HG03575 (cell line): ENCODE data around the gene SDR42E1.

ENCODE experiments used
- ATAC-seq: cut with Tn5 transposase; IDR thresholded peaks from one replicate; pipeline ENCODE4 v1.9.1; 2021; ENCODE audit not compliant: unreplicated experiment, insufficient number of reproducible peaks, low FRiP score; ENCODE audit errors: extremely low read depth

SDR42E1 gene

DNA sequence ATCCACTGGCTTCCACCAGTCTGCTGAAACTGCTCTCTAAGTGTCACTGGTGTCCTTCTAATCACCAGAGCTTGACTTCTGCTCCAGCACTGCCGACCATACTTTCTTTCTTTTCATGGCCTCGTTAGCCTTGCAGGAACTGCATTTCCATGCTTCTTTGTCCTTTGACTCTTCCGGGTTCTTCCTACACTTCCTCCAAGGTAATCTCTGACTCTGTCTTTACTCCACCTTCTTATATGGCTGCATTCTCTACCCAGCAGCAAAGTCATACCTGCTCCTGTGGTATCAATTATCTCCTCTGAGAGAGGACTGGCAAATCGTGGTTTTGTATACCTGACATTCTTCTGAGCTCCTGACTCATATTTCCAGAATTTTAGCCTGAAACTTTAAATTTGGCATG is 30.3 kb upstream of the SDR42E1 start:
- ATAC-seq: no peak

DNA sequence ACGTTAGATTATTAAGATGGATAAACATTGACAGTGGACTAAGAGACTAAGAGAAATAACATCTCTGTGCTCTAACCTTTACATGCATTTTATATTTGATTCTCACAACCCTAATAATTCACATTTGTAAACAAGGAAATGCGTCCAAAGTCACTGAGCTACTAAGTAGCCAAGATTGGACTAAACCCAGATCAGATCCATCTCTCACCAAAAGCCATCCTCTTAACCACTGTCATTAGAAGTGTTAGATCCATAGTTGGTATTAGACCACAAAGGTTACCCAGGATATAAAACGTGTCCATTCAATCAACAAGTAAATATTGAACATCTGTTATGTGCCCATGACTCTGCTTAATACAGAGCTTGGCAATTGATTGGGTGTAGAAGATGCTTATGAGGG is 29.0 kb upstream of the SDR42E1 start:
- no peak for ATAC-seq

DNA sequence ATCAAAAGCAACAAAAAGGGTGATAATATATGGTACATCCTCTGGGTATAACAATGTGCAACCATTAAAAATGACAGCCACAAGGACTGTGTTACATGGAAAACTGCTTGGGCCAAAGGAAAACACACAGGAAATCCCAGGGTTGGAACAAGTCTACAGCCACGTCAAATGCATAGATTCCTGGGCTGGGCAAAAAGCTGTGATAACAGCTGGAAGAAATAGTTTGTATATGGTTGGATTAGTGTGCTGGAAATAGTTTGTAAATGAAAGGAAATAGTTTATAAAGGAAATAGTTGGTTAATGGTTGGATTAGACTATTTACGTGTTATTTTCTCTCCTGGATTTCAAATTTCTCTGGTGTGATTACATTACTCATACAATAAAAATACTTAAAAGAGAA is 26.4 kb upstream of the SDR42E1 start:
- ATAC-seq: no peak

DNA sequence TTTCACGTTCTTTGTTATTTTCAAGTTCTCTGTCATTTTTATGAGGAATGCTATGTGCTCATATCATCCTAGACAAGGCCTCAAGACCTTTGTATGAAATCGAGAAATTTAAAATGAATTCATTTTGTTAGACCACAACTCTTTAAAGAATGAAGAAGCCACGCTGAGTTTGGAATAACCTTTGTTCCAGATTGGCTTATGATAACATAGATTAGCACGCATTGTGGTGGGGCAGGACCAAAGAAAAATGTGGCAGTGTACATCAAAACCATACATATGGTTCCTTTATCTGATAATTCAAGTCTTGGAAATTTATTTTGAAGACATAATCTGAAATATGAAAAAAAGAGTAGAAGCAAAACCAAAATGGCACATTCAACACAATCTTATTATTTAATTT is 26.0 kb upstream of the SDR42E1 start:
- ATAC-seq: no peak

DNA sequence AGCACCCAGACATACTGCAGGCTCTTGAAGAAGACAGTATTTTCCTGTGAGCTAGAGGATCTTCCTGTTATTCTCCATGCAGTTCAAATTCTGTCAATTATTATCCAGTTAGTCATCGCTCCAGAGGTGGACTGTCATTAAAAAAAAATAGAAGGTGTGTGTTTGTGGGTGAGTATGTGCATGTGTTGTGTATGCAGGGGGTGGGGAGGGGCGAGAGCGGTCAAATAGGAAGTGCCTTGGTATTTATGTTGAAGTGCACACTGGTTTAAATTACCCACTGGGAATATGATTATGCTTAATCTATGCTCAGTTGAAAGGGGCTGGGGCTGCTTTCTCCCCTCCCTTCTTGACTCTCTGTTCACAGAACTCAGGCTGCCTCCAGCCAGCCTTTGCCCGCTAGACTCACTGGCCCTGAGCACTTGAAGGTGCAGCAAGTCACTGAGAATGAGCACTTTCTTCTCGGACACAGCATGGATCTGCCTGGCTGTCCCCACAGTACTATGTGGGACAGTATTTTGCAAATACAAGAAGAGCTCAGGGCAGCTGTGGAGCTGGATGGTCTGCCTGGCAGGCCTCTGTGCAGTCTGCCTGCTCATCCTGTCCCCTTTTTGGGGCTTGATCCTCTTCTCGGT is 23.8 kb upstream of the SDR42E1 start, which contains the start of gene HSD17B2:
Gene HSD17B2, plus strand, starts transcription at position 273 of the 632 bp plus-strand sequence. Its CDS starts 172 bp downstream, at position 445.
- no peak for ATAC-seq

DNA sequence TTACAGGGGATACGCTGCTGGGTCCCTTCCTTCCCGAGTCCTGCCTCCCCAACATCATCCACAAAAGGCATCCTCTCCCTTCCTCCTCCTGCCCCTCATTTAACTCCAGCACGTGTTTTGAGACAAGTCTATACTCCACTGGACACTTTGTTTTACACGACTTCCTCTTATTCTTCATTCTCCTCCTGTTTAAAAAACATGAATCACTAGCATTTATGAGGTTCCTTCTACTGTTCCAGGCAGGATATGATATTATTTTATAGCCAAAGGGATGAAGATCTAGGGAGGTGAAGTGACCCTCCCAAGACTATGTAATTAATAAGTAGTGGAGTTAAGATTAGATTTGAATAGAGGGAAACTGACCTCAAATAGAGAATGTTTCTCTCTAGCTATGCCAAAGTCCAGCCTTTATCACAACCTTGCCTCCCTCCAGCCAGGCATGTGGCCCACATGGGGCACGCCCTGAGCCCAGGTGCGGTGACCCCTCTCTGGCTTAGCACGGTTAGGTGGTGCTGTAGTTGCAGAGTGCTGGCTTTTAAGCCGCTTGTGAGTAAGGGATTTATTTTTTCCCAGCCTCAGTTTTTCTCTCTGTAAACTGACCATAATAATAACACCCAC is 22.5 kb upstream of the SDR42E1 start:
- no peak for ATAC-seq

DNA sequence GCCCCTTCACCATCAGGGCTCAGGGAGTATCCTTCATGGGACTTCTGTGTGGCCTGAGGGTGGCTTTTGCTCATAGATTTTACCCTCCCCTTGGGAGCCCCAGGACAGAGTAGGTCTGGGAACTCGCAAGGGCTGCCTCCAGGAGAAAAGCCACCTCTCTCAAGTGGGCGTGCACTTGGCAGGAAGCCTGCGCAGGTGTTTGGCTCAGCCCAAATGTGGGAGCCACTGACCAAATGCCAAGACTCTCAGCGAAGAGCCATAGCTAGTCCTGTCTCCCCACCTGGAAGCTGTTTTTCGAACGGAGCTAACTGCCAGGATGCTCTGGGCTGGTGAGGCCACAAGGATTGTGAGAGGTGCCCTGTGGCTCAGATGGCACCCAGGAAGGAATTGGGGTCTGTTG is 21.7 kb upstream of the SDR42E1 start:
- no peak for ATAC-seq

DNA sequence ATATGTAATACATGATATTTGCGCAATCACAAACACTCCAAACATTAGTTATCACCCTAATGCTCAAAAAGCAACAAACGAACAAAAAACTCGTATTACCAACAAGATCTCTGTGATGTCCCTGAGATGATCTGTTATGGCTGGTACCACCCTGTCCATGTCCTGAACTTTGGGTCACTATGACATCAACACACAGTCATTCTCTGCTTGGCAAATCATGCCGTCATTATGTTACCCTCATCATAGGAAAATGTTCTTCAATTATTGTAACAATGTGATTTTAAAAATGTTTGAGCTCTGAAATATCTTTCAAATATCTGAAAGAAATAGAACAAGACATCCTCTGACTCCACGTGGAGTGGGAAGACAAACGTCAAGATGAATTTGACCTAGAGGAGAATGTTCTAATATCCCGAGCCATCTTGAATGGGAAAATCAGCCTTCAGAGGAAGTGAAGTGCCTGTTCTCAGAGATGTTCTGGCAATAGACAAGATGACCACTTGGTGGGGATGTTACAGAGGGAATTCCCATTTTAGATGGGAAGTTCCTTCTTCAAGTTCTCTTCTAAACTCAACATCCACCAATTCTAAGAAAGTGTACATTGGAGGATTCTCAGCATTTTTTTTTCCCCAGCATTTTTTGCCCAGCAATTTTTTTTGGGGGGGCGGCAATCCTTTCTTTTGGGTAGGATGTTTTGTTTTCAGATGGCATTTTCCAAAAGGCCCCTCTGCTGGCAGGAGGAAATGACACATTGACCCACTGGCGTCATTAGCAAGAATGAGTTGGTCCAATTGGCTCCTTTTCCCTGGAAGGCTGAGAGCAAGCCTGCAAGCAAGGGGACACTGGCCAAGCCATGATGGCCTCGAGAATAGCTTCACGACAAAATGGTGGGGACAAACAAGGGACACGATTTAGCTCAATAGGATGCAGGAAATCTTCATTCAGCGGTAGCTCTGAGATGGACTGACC is 20.1 kb upstream of the SDR42E1 start:
- ATAC-seq: no peak

DNA sequence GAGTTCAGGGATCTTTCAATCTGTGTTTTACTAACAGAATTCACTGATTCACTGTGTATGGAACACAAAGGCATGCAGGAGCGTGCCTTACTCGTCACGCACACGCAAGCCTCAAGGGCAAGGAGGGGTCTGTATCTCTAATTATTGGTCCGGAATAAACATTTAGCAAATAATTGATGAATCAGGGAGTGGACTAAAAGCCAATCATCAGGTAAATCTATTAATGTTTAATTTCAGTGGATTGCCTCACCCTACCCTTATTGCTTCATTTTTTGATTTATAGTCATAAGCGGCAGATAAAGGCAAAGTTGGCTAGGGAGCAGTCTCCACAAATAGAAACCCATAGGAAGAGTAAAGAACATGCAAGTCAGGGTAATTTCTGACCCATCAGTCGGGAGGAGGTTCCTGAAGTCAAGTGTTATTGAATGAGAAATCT is 16.4 kb upstream of the SDR42E1 start:
- no peak for ATAC-seq

DNA sequence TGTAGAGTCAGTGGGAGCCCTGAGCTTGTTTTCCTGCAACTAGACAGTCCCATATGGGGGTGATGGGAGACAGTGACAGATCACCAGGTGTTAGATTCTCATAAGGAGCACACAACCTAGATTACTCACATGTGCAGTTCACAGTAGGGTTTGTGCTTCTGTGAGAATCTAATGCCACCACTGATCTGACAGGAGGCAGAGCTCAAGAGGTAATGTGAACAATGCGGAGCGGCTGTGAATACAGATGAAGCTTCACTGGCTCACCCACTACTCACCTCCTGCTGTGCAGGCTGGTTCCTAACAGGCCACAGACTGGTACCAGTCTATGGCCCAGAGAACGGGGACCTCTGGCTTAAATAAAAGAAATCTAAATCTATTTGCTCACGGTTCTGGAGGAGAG is 13.6 kb upstream of the SDR42E1 start:
- no peak for ATAC-seq

DNA sequence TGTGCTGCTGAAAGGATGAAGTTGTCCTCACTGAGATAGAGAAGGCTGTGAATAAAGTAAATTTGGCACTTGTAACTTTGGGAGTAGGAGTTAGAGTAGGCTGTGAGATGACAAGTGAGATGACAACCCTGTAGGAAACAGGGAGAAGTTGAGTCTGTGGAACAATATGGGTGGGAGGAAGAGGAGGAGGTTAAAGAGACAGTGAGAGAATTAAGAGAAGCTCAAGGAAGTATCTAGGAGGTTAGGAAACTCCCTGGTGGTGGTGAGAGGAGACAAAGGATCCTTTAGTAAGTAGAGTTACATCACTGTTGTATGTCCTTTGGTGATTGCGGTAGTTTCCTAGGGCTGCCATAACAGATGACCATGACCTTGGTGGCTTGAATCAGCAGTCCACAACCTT is 13.0 kb upstream of the SDR42E1 start:
- ATAC-seq: no peak

DNA sequence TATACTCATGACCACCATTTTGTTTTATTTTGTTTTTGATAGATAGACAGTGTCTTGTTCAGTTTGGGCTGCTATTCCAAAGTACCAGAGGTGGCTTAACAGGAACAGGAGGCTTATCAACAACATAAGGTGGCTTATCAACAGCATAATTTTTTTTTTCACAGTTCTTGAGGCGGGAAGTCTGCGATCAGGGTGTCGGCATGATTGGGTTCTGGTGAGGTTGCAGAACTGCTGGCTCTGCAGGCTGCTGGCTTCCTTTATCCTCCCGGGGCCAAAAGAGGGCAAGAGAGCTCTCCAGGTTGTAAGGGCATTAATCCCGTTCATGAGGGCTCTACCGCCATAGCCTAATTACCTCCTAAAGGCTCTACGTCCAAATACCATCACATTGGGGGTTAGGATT is 11.9 kb upstream of the SDR42E1 start:
- no peak for ATAC-seq

DNA sequence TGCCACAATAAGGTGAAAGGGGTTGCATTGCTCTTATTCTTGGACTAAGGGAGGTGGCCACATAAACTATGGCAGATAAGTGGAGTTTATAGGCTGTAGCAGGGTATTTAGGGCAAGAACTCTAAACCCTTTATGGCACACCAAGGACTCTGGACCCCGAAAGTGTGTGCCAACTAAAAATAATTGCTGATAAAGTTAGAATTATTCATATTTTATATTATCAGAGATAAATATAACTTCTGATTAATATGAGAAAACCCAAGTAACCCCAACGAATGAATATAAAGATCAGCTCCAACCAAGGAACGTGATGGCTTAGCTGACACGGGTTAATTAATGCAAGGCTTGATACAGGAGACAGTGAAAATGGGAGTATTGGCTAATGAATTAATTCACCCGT is 8.8 kb upstream of the SDR42E1 start:
- ATAC-seq: no peak

DNA sequence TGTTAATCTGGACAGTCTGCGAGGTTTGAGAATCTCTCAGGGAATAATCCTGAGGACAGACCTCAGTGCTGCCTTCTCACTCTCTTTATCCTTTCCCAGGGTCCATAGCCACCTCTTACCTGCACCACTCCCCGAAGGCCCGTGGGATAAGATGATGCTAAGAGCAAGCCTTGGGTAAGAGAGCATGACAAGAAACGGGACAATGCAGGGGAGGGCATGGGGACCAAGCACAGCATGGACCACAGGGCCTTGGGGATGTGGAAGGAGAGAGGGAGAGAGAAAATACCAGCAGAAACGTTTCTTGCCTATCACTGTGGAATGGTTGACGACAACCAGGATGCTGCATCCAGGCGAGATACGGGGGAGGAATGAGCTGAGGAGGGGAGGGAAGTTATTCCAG is 8.3 kb upstream of the SDR42E1 start:
- no peak for ATAC-seq

DNA sequence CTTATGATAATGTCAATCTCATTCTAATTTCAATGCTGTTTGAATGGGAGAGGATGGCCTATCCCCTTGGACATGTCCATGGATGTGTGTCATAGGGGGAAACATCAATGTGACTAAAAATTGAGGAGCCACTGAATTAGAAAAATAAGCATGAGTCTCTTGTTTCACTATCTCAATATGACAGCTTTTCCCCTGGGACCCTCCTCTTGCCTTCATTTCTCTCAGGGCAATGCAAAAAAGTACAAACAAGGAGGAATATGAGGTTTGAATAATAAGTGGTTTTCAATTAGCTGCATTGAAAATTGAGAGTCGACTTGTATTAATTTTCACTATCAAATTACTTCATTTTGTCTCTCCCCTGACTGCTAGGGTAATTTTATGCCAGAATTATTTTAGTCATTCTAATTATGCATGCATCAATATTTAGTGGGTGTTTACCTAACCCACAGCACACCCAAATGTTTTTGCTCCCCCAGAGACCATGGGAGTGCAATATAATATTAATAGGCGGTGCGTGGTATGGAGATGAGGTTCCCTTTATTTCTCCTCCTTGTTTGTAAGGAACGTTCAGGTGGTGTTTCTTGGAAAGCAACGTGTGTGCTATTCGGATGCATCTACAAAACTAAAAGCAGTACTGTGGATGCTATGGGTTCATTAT is 6.8 kb upstream of the SDR42E1 start:
- no peak for ATAC-seq

DNA sequence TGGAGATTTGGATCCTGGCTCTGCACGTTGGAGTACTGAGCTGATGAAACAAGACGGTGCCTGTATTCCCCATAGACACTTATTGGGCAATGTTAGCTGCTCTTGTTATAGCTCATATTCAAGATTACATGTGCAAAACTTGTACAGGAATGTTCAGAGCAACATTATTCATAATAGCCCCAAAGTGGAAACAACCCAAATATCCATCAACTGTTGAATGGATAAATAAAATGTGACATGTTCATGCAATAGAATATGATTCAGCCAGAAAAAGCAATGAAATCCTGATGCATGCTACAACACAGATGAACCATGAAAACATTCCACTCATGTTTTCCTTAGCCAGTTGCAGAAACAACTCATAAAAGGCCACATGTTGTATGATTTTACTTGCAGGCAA is 5.7 kb upstream of the SDR42E1 start:
- no peak for ATAC-seq

DNA sequence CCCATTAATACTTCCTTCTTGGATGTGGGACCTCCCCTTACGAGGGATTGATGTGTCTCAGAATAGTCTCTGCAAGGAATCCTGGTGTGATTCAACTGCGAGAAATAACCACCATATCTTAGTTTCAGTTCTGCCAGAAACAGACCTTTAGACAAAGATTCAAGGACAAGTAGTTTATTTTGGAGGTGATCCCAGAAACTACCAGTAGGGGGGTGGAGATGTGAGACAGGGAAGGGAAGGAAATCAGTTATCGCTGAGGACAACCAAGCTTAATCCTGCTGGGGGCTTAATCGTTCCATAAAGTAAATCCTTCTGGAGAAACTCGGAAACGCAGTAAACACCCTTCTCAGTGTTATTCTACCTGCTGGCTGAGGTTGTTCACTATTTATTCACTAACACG is 5.0 kb upstream of the SDR42E1 start:
- ATAC-seq: no peak

DNA sequence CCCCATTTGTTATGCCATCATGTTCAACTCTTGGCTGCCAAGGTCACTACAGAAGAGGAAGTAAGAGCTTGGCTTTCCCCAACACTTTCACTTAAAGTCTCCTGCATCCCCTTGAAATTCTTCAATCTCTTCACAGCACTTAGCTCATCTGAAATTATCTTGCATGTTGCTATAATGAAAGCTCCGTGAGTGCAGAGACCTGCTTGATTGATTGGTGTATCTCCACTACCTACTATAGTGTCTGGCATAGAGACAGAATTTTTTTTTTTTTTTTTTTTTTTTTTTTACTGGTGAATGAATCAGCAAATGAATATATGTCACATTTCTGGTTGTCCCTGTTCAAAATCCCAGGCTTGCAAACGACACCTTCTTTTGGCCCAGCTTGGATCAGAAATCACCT is 1.9 kb upstream of the SDR42E1 start:
- no peak for ATAC-seq

DNA sequence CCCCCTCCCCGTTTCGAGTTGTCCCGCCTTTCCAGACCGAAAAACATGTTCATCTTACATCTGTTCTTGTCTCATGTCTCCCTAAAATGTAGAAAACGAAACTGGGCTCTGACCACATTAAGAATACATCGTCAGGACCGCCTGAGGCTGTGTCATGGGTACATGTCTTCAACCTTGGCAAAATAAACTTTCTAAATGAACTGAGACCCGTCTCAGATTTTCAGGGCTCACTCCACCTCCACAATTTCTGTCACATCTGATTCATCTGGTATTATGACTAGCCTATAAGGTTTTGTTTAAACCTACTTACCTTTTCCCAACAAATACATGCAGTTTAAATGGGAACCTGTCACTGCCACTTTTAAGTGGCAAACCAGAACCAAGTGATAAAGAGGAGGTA is 621 bp downstream of the SDR42E1 start:
- ATAC-seq: no peak
